Retina (tissue), 1 donor: ENCODE results near the gene MRAP.

Experiments used
- DNase-seq: peaks from one replicate; pipeline ENCODE4 v3.0.0-alpha.2; 2016

MRAP gene

GRCh38 chr21:32350211-32350980 is 51.7 kb downstream of the MRAP start:
- no peak for DNase-seq

- DNase-seq: no peak
Observed at GRCh38 chr21:32350981-32351380, 52.3 kb downstream of the MRAP start.

- DNase-seq: no peak
Observed at GRCh38 chr21:32351428-32351827, 52.8 kb downstream of the MRAP start.

GRCh38 chr21:32352526-32352925 is 53.9 kb downstream of the MRAP start:
- DNase-seq: peak; percentile 51

GRCh38 chr21:32353002-32353711 is 54.5 kb downstream of the MRAP start:
- DNase-seq: no peak

- DNase-seq: no peak
Observed at GRCh38 chr21:32356874-32357395, 58.3 kb downstream of the MRAP start.

GRCh38 chr21:32359719-32360260 is 61.1 kb downstream of the MRAP start:
- no peak for DNase-seq

GRCh38 chr21:32360401-32360975 is 61.8 kb downstream of the MRAP start:
- DNase-seq: no peak
